ENCODE data around the gene EML6.

EML6 gene

DNA sequence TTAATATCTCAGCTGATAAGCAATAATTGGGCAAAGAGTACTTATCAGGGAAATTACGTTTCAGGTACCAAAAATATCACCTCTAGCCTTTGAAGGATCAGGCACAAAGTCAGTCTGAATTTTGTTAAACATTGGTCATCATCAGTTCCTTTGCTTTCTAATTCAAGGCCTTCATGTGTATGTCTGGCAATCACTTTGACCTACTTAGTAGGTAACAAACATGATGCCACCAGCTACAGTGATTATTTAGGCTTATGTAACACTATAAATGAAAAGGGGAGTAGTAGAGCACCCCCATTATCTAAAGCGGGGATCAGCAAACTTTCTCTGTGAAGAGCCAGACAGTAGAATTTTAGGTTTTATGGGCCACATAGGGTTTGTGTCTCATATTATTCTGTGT is 251.7 kb downstream of the EML6 start:
- TF ChIP-seq, protein P1, sequence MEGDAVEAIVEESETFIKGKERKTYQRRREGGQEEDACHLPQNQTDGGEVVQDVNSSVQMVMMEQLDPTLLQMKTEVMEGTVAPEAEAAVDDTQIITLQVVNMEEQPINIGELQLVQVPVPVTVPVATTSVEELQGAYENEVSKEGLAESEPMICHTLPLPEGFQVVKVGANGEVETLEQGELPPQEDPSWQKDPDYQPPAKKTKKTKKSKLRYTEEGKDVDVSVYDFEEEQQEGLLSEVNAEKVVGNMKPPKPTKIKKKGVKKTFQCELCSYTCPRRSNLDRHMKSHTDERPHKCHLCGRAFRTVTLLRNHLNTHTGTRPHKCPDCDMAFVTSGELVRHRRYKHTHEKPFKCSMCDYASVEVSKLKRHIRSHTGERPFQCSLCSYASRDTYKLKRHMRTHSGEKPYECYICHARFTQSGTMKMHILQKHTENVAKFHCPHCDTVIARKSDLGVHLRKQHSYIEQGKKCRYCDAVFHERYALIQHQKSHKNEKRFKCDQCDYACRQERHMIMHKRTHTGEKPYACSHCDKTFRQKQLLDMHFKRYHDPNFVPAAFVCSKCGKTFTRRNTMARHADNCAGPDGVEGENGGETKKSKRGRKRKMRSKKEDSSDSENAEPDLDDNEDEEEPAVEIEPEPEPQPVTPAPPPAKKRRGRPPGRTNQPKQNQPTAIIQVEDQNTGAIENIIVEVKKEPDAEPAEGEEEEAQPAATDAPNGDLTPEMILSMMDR (IDR thresholded peaks at IDR 0.05; ENCODE audit: low read depth, low read length, missing control alignments), result no peak
- H3K27me3 ChIP-seq (replicated peaks), result no peaks in the 10 kb centered on the region
- no peak overlapping the region for H3K4me3 ChIP-seq (ENCODE audit: low read depth, low read length)
- peaks cover 55% of the 10 kb centered on the region for H3K36me3 ChIP-seq (replicated peaks)
- no peak overlapping the region for H3K27ac ChIP-seq
- in situ Hi-C loops (cut with HindIII; ENCODE audit: low pct_ligation_motif_present, low sequenced_read_pairs), result no loop called here
- no peak for DNase-seq

DNA sequence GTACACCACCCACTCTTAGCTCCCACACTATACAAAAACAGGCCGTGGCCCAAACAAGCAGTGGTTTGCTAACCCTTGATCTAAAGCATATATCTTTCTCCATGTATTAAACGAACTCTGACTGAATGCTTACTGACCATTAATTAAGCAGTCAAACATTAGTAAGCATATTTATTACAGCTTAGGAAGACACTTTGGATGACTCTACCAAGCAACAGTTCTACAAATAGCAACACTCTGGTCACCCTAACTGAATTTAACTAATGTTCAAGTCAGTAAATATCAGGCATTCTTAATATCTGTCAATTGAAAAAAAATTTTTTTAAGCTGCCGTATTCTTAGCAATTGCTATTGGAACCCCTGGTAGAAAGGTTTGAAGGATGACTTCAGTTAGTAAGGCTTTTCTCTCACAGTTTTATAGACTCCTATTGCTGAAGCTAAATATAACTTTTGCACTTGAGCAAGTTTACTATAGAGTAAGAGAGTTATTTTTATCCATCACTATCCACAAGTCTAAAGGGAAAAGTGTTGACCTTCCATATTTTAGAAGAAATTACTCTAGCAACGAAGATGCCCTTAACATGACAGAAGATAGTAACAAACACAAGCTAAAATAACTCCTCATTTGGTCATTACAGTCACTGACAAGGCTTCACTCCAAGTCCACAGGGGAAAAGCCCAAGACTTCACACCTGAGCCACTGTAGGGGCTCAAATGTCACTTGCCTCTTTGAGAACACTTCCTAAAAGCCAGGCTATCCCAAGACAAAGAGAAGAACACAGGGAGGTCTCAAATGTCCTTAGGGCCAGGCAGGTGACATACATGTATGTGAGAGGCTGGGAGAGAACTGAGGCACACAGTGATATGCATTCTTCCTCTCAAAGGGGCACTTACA is 252.4 kb downstream of the EML6 start:
- in situ Hi-C loops (cut with HindIII; ENCODE audit: low pct_ligation_motif_present, low sequenced_read_pairs), result no loop called here
- no peak overlapping the region for H3K27ac ChIP-seq

DNA sequence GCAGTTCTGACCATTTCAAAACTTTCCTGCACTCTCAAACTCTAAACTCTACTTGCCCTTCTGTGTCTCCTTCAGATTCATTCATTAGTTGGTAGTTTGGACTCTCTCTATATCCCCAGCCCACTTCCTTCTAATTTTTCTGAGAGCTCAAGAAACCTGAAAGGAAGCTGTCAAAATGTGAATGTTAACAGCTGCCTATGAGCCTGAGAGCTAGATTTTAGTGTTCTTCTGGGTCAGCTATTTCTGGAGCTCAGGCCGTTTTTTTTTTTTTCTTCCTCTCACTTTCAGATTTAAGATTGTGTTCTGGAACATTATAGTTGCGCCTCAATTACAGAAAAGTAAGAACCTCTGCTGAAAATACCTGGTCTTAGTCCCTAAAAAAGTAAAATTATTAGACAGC is 253.7 kb downstream of the EML6 start:
- no peak overlapping the region for H3K4me3 ChIP-seq (ENCODE audit: low read depth, low read length)
- H3K27ac ChIP-seq, result no peak overlapping the region
- DNase-seq, result no peak
- TF ChIP-seq, protein P1 (IDR thresholded peaks at IDR 0.05; ENCODE audit: low read depth, low read length, missing control alignments), result no peak
- H3K27me3 ChIP-seq (replicated peaks), result no peaks in the 10 kb centered on the region
- in situ Hi-C loops (cut with HindIII; ENCODE audit: low pct_ligation_motif_present, low sequenced_read_pairs), result no loop called here
- H3K36me3 ChIP-seq (replicated peaks), result peaks cover 48% of the 10 kb centered on the region

More for the DNA sequence above, 252.4 kb downstream of the EML6 start:
- peaks cover 48% of the 10 kb centered on the region for H3K36me3 ChIP-seq (replicated peaks)
- H3K27me3 ChIP-seq (replicated peaks), result no peaks in the 10 kb centered on the region
- no peak overlapping the region for H3K4me3 ChIP-seq (ENCODE audit: low read depth, low read length)
- TF ChIP-seq, protein P1 (IDR thresholded peaks at IDR 0.05; ENCODE audit: low read depth, low read length, missing control alignments), result no peak
- DNase-seq, result no peak

DNA sequence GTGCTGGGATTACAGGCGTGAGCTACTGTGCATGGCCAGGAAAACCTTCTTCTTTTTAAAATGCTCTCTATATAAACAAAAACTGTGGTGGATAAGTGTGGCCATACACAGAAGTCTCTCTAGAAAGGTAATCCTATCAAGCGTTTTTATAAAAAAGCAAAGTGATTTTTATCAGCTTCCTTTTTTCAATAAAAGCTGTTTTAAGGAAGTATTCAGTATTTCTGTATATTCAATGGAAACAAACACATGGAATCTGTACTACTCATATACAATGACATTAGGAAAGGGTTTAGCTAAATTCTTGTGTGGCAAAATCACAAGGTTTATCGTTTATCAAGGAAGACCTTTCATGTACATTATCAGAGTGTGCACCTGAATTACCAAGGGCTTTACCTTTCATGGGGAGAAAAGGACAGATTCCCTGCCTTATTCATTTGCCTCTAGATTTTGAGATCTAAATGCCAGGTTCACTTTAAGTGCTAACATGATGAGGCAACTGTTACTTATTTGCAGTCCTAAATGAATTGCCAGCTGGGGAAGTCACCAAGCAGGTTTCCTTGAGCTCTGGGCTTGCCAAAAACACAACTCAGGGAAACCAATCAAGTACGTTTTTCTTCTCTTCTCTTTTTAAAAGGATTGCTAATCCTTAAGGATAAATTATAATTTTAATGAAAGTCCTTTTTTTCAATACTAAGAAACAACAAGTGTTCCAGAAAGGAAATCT is 256.0 kb downstream of the EML6 start:
- no peak overlapping the region for H3K27ac ChIP-seq
- no peaks in the 10 kb centered on the region for H3K27me3 ChIP-seq (replicated peaks)
- no peak for DNase-seq
- no peak overlapping the region for H3K4me3 ChIP-seq (ENCODE audit: low read depth, low read length)
- TF ChIP-seq, protein P1 (IDR thresholded peaks at IDR 0.05; ENCODE audit: low read depth, low read length, missing control alignments), result no peak
- in situ Hi-C loops (cut with HindIII; ENCODE audit: low pct_ligation_motif_present, low sequenced_read_pairs), result no loop called here
- H3K36me3 ChIP-seq (replicated peaks), result peaks cover 37% of the 10 kb centered on the region

DNA sequence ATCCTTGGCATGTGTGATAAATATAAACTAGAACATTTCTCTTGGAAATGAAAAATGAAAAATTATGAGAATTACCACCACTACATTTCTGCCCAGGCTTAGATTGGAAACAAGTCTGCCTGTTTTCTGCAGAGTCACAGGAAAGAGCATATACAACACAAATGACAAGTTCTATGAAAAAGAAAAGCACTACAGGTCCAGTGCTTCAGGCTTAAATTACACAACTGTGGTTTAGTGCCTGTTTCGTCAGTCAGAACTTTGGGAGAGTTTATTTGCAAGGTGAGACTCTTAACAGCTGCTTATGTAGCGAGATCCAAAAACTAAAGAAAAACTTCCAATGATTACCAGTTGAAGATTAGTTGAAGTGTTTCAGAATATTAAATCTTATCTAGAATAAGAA is 257.9 kb downstream of the EML6 start:
- no peak overlapping the region for H3K27ac ChIP-seq
- peaks cover 45% of the 10 kb centered on the region for H3K36me3 ChIP-seq (replicated peaks)
- TF ChIP-seq, protein P1 (IDR thresholded peaks at IDR 0.05; ENCODE audit: low read depth, low read length, missing control alignments), result no peak
- no peak for DNase-seq
- in situ Hi-C loops (cut with HindIII; ENCODE audit: low pct_ligation_motif_present, low sequenced_read_pairs), result no loop called here
- no peaks in the 10 kb centered on the region for H3K27me3 ChIP-seq (replicated peaks)
- H3K4me3 ChIP-seq (ENCODE audit: low read depth, low read length), result no peak overlapping the region
